Measurements from ENCODE around the gene KLHL26. TPM values are rescaled to one million over a fixed set of nuclear protein-coding genes. Genes with fewer than 3 reads are reported as not detected.

KLHL26 gene
- total RNA-seq, 1 donor from 2014 or later: 12.0 TPM

Other genes starting within 250 kb of the KLHL26 start
- gene LRRC25, start 239.4 kb upstream of the KLHL26 start, total RNA-seq (ENCODE audit: unreplicated experiment): not detected
- 177 TPM for gene SSBP4, start 217.6 kb upstream of the KLHL26 start, total RNA-seq (ENCODE audit: unreplicated experiment)
- 111 TPM for gene ISYNA1, start 198.9 kb upstream of the KLHL26 start, total RNA-seq (ENCODE audit: unreplicated experiment)
- gene ELL, start 115.0 kb upstream of the KLHL26 start, total RNA-seq (ENCODE audit: unreplicated experiment): 11.6 TPM
- gene FKBP8, start 93.5 kb upstream of the KLHL26 start, total RNA-seq (ENCODE audit: unreplicated experiment): 203 TPM
- gene KXD1, start 79.2 kb upstream of the KLHL26 start, total RNA-seq (ENCODE audit: unreplicated experiment): 71.3 TPM
- gene UBA52, start 65.2 kb upstream of the KLHL26 start, total RNA-seq (ENCODE audit: unreplicated experiment): 826 TPM
- 54.3 TPM for gene REX1BD, start 48.2 kb upstream of the KLHL26 start, total RNA-seq (ENCODE audit: unreplicated experiment)
- gene CRLF1, start 30.2 kb upstream of the KLHL26 start, total RNA-seq (ENCODE audit: unreplicated experiment): 55.3 TPM
- 92.3 TPM for gene TMEM59L, start 24.2 kb upstream of the KLHL26 start, total RNA-seq (ENCODE audit: unreplicated experiment)
- gene CRTC1, start 46.7 kb downstream of the KLHL26 start, total RNA-seq (ENCODE audit: unreplicated experiment): 28.8 TPM
- not detected for gene COMP, start 154.3 kb downstream of the KLHL26 start, total RNA-seq (ENCODE audit: unreplicated experiment)
- gene UPF1, start 194.9 kb downstream of the KLHL26 start, total RNA-seq (ENCODE audit: unreplicated experiment): 46.3 TPM